Ishikawa (cell line): Measurements from ENCODE around the gene ALOX15.

Experiments used
- CEBPB ChIP-seq: IDR thresholded peaks from 2 replicates; pipeline ENCODE4 v1.6.1; 2012
- CREB1 ChIP-seq: IDR thresholded peaks from 2 replicates; pipeline ENCODE4 v1.6.1; 2012; ENCODE audit warnings: low read depth
- EGR1 ChIP-seq: IDR thresholded peaks from 2 replicates; pipeline ENCODE4 v1.6.1; 2012
- EP300 ChIP-seq: IDR thresholded peaks from 2 replicates; pipeline ENCODE4 v1.6.1; 2012; ENCODE audit warnings: borderline replicate concordance
- RAD21 ChIP-seq: IDR thresholded peaks from 2 replicates; pipeline ENCODE4 v1.6.1; 2012; ENCODE audit warnings: low read depth
- TAF1 ChIP-seq: IDR thresholded peaks from 2 replicates; pipeline ENCODE4 v1.6.1; 2012; ENCODE audit warnings: low read depth, mild to moderate bottlenecking
- TEAD4 ChIP-seq: IDR thresholded peaks from 2 replicates; pipeline ENCODE4 v1.6.1; 2012
- USF1 ChIP-seq: IDR thresholded peaks from 2 replicates; pipeline ENCODE4 v1.6.1; 2012
- YY1 ChIP-seq: IDR thresholded peaks from 2 replicates; pipeline ENCODE4 v1.6.1; 2012; ENCODE audit warnings: low read depth
- TF ChIP-seq, protein P1 (sequence below): IDR thresholded peaks from 2 replicates; pipeline ENCODE4 v1.6.1; 2012

GRCh38 chr17:4631431-4631830, 10.0 kb downstream of the ALOX15 start:
- TF ChIP-seq TAF1 (no peak), RAD21 (no peak), EP300 (no peak), EGR1 (no peak), YY1 (no peak), CREB1 (no peak), USF1 (no peak), CEBPB (no peak), TEAD4 (no peak)
- TF ChIP-seq, protein P1, sequence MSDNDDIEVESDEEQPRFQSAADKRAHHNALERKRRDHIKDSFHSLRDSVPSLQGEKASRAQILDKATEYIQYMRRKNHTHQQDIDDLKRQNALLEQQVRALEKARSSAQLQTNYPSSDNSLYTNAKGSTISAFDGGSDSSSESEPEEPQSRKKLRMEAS: no peak
